ENCODE results near the gene SORL1-AS1.
A peak's percentile ranks its signal among the peaks of the same experiment; 100 is the strongest.

Gene SORL1-AS1

GRCh38 chr11:121429556-121429955 is 23.2 kb downstream of the SORL1-AS1 start:
- POLR2A ChIA-PET, result no interaction called here

GRCh38 chr11:121427400-121427744 is 25.4 kb downstream of the SORL1-AS1 start:
- POLR2A ChIA-PET, result no interaction called here

More at GRCh38 chr11:121429556-121429955, 23.2 kb downstream of the SORL1-AS1 start:
- H3K4me3 Mint-ChIP-seq, result no peak overlapping the region
- H3K9me3 Mint-ChIP-seq (ENCODE audit: low read depth), result peaks cover 3% of the 10 kb centered on the region
- H3K27ac Mint-ChIP-seq, result no peak overlapping the region
- no peaks in the 10 kb centered on the region for H3K27me3 Mint-ChIP-seq
- H3K36me3 Mint-ChIP-seq (ENCODE audit: low read depth), result no peaks in the 10 kb centered on the region
- intact Hi-C loops (cut with DNase I, micrococcal nuclease), result no loop called here
- ATAC-seq, result no peak
- peaks cover 27% of the 10 kb centered on the region for H3K4me1 Mint-ChIP-seq
- DNase-seq, result no peak
- CTCF ChIA-PET, result interaction anchor here (0.6 to 2.1 kb wide), 8 partner anchors 8 to 162 kb away, joined by 3 to 6 read pairs (median 4); no protein-coding TSS in a partner anchor

GRCh38 chr11:121426476-121427399 is 26.0 kb downstream of the SORL1-AS1 start:
- Mint-ChIP-seq H3K27me3 (no peaks in the 10 kb centered on the region), H3K4me1 (peaks cover 37% of the 10 kb centered on the region), H3K9me3 (ENCODE audit: low read depth) (peaks cover 3% of the 10 kb centered on the region), H3K27ac (no peak overlapping the region), H3K4me3 (peak overlapping the region; percentile 55), H3K36me3 (ENCODE audit: low read depth) (no peaks in the 10 kb centered on the region)
- intact Hi-C loops (cut with DNase I, micrococcal nuclease), result no loop called here
- POLR2A ChIA-PET, result no interaction called here
- ATAC-seq (peak; percentile 70), DNase-seq (peak; percentile 74)
- CTCF ChIA-PET, result interaction anchor here (0.7 to 2.0 kb wide), 6 partner anchors 9 to 136 kb away, joined by 3 to 7 read pairs (median 4); no protein-coding TSS in a partner anchor

More at GRCh38 chr11:121427400-121427744, 25.4 kb downstream of the SORL1-AS1 start:
- Mint-ChIP-seq H3K27me3 (no peaks in the 10 kb centered on the region), H3K27ac (no peak overlapping the region), H3K36me3 (ENCODE audit: low read depth) (no peaks in the 10 kb centered on the region), H3K4me1 (peaks cover 38% of the 10 kb centered on the region), H3K4me3 (no peak overlapping the region), H3K9me3 (ENCODE audit: low read depth) (peaks cover 3% of the 10 kb centered on the region)
- CTCF ChIA-PET, result interaction anchor here (0.7 to 2.0 kb wide), 6 partner anchors 10 to 135 kb away, joined by 4 to 7 read pairs (median 4); no protein-coding TSS in a partner anchor
- DNase-seq, result no peak
- ATAC-seq, result no peak
- intact Hi-C loops (cut with DNase I, micrococcal nuclease), result no loop called here

- no peak overlapping the region for H3K4me3 Mint-ChIP-seq
- intact Hi-C loops (cut with DNase I, micrococcal nuclease), result no loop called here
- H3K27me3 Mint-ChIP-seq, result no peaks in the 10 kb centered on the region
- peaks cover 3% of the 10 kb centered on the region for H3K9me3 Mint-ChIP-seq (ENCODE audit: low read depth)
- no peak overlapping the region for H3K27ac Mint-ChIP-seq
- ATAC-seq (no peak), DNase-seq (no peak)
- no peaks in the 10 kb centered on the region for H3K36me3 Mint-ChIP-seq (ENCODE audit: low read depth)
- POLR2A ChIA-PET, result no interaction called here
- peaks cover 38% of the 10 kb centered on the region for H3K4me1 Mint-ChIP-seq
- CTCF ChIA-PET, result interaction anchor here (0.6 to 2.0 kb wide), 4 partner anchors 18 to 91 kb away, joined by 3 to 6 read pairs (median 3); no protein-coding TSS in a partner anchor
Observed at GRCh38 chr11:121425828-121426227, 26.9 kb downstream of the SORL1-AS1 start.

DNA sequence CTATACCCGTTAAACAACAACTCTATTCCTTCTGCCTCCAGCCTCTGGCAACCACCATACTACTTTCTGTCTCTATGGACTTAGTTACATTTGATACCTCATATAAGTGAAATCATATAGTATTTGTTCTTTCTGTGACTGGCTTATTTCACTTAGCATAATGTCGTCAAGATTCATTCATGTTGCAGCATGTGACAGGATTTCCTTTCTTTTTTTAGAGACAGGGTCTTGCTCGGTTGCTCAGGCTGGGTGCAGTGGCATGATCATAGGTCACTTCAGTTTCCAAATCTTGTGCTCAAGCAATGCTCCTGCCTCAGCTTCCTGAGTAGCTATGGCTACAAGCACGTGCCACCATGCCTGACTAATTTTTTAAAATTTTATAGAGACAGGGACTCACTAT is 30.1 kb downstream of the SORL1-AS1 start:
- intact Hi-C loops (cut with DNase I, micrococcal nuclease), result no loop called here
- peaks cover 3% of the 10 kb centered on the region for H3K9me3 Mint-ChIP-seq (ENCODE audit: low read depth)
- DNase-seq (peak; percentile 27), ATAC-seq (peak; percentile 4)
- H3K27me3 Mint-ChIP-seq, result no peaks in the 10 kb centered on the region
- no peak overlapping the region for H3K27ac Mint-ChIP-seq
- peaks cover 65% of the 10 kb centered on the region for H3K4me1 Mint-ChIP-seq
- CTCF ChIA-PET, result no interaction called here
- POLR2A ChIA-PET, result no interaction called here
- no peaks in the 10 kb centered on the region for H3K36me3 Mint-ChIP-seq (ENCODE audit: low read depth)
- H3K4me3 Mint-ChIP-seq, result no peak overlapping the region

DNA sequence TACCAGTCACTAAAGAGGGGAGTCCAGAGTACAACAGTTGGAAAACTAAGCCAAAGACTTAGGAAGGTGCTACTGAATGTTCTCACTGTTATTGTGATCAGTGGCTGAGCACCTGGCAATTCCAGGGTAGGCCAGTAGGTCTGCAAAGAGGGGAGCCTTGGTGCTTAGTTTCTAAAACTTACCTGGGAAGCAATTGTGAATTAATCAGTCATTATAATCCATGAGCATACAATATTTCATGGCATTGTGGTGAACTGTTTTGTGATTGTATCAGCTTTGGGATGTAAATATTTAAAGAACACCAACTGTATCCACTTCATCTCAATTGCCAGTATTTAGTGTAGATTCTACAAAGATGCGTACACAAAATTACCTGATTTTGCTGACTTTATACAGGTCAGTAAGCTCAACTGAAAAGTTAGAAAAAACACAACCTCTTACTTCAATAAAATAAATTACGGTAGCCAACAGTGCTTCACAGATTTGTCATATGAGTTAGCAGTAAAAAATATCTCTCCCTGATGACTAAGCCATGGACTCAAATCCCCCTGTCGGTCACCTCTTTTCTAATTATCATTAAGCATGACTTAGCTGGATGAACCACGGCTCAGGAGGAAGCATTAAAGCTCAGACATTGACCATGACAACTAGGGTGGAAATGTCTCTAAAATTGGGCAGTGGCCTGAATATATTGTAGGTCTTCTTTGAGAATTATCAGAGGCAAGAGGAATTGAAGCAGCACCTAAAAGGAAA is 31.4 kb downstream of the SORL1-AS1 start:
- peaks cover 3% of the 10 kb centered on the region for H3K9me3 Mint-ChIP-seq (ENCODE audit: low read depth)

GRCh38 chr11:121420398-121420797 is 32.4 kb downstream of the SORL1-AS1 start:
- no peaks in the 10 kb centered on the region for H3K36me3 Mint-ChIP-seq (ENCODE audit: low read depth)
- peak; percentile 33 for DNase-seq
- ChIA-PET POLR2A (interaction anchor here (0.6 to 1.1 kb wide), 2 partner anchors 12 to 36 kb away, joined by 3 to 4 read pairs; no protein-coding TSS in a partner anchor), CTCF (interaction anchor here (0.5 to 1.3 kb wide), 4 partner anchors 12 to 1634 kb away, joined by 3 to 6 read pairs (median 3); no protein-coding TSS in a partner anchor)
- peak overlapping the region; percentile 37 for H3K27ac Mint-ChIP-seq
- intact Hi-C loops (cut with DNase I, micrococcal nuclease), result loop anchor here in 1 of 2 experiments (1.0 kb wide), 1 partner anchor 31 kb away; no protein-coding TSS in a partner anchor
- H3K4me3 Mint-ChIP-seq, result no peak overlapping the region
- peak; percentile 53 for ATAC-seq
- H3K27me3 Mint-ChIP-seq, result no peaks in the 10 kb centered on the region
- H3K4me1 Mint-ChIP-seq, result peaks cover 73% of the 10 kb centered on the region
- H3K9me3 Mint-ChIP-seq (ENCODE audit: low read depth), result peaks cover 3% of the 10 kb centered on the region

More for the DNA sequence above, 31.4 kb downstream of the SORL1-AS1 start:
- DNase-seq, result no peak
- intact Hi-C loops (cut with DNase I, micrococcal nuclease), result no loop called here
- Mint-ChIP-seq H3K27me3 (no peaks in the 10 kb centered on the region), H3K4me1 (peaks cover 73% of the 10 kb centered on the region), H3K4me3 (no peak overlapping the region), H3K27ac (no peak overlapping the region), H3K36me3 (ENCODE audit: low read depth) (no peaks in the 10 kb centered on the region)
- ChIA-PET CTCF (interaction anchor here (0.7 to 1.3 kb wide), 3 partner anchors 9 to 22 kb away, joined by 3 to 6 read pairs (median 3); no protein-coding TSS in a partner anchor), POLR2A (no interaction called here)
- ATAC-seq, result no peak

GRCh38 chr11:121419836-121420235 is 32.9 kb downstream of the SORL1-AS1 start:
- ATAC-seq, result no peak
- H3K4me1 Mint-ChIP-seq, result peaks cover 77% of the 10 kb centered on the region
- POLR2A ChIA-PET, result interaction anchor here (1.1 kb wide), 1 partner anchor 13 kb away, joined by 4 read pairs; no protein-coding TSS in a partner anchor

DNA sequence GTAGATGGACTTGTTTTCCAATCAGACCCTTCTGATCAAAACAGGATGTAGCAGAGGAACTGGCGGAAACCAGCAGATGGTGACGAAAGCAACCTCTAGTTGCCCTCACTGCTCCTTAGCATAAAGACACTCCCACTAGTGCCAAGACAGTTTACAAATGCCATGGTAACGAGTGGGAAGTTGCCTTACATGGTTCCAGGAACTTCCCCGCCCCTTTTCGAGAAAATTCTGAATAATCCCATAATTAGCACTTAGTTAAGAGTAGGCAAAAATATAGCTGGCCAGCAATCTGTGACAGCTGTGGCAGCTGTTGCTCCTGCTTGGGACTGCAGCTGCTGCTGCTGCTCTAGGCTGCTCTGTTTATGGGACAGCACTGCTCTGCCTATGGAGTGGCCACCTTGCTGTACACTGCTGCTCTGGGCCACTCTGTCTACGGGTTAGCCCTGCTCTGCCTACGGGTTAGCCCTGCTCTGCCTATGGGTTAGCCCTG is 34.1 kb downstream of the SORL1-AS1 start:
- ChIA-PET POLR2A (no interaction called here), CTCF (interaction anchor here (1.2 kb wide), 2 partner anchors 9 to 44 kb away, joined by 4 read pairs; no protein-coding TSS in a partner anchor)
- no peak overlapping the region for H3K4me3 Mint-ChIP-seq
- intact Hi-C loops (cut with DNase I, micrococcal nuclease), result loop anchor here in 1 of 2 experiments (5.0 kb wide), 1 partner anchor 91 kb away; no protein-coding TSS in a partner anchor
- no peaks in the 10 kb centered on the region for H3K27me3 Mint-ChIP-seq
- H3K36me3 Mint-ChIP-seq (ENCODE audit: low read depth), result no peaks in the 10 kb centered on the region
- no peaks in the 10 kb centered on the region for H3K9me3 Mint-ChIP-seq (ENCODE audit: low read depth)
- DNase-seq (peak; percentile 65), ATAC-seq (peak; percentile 72)
- peaks cover 72% of the 10 kb centered on the region for H3K4me1 Mint-ChIP-seq
- no peak overlapping the region for H3K27ac Mint-ChIP-seq

More at GRCh38 chr11:121419836-121420235, 32.9 kb downstream of the SORL1-AS1 start:
- Mint-ChIP-seq H3K27ac (peak overlapping the region; percentile 37), H3K4me3 (no peak overlapping the region), H3K9me3 (ENCODE audit: low read depth) (no peaks in the 10 kb centered on the region), H3K27me3 (no peaks in the 10 kb centered on the region), H3K36me3 (ENCODE audit: low read depth) (no peaks in the 10 kb centered on the region)
- DNase-seq, result no peak
- CTCF ChIA-PET, result interaction anchor here (0.5 to 1.3 kb wide), 4 partner anchors 12 to 1635 kb away, joined by 3 to 6 read pairs (median 4); no protein-coding TSS in a partner anchor
- intact Hi-C loops (cut with DNase I, micrococcal nuclease), result loop anchor here in 1 of 2 experiments (1.0 to 5.0 kb wide), 2 partner anchors 31 to 93 kb away; no protein-coding TSS in a partner anchor

DNA sequence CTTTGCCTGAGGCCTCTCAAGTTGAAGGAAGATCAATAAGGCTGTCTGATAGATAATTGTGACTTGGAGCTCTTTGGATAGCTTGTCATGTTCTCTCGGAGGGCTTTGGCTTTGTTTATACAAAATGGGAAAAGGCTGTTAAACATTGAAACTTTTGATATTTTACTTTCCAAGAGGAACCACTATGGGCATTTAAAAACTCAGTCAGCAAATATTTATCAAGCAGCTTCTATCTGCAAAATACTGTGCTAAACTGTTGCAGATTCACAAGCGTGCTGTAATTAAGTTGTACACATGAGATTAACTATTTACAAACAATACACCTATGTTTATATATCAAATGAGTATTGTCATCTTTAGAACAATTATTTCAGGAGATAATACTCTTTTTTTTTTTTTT is 35.2 kb downstream of the SORL1-AS1 start:
- no peak overlapping the region for H3K4me3 Mint-ChIP-seq

More for the DNA sequence above, 35.2 kb downstream of the SORL1-AS1 start:
- ATAC-seq, result no peak
- no peaks in the 10 kb centered on the region for H3K27me3 Mint-ChIP-seq
- no peak for DNase-seq
- H3K27ac Mint-ChIP-seq, result peak overlapping the region; percentile 80
- ChIA-PET POLR2A (interaction anchor here (1.3 kb wide), 1 partner anchor 47 kb away, joined by 4 read pairs; no protein-coding TSS in a partner anchor), CTCF (interaction anchor here (0.8 to 1.6 kb wide), 7 partner anchors 10 to 174 kb away, joined by 3 to 7 read pairs (median 4); partner anchors contain the start of gene SC5D)
- H3K4me1 Mint-ChIP-seq, result peaks cover 68% of the 10 kb centered on the region
- H3K36me3 Mint-ChIP-seq (ENCODE audit: low read depth), result no peaks in the 10 kb centered on the region
- intact Hi-C loops (cut with DNase I, micrococcal nuclease), result loop anchor here in 1 of 2 experiments (5.0 kb wide), 1 partner anchor 90 kb away; no protein-coding TSS in a partner anchor
- H3K9me3 Mint-ChIP-seq (ENCODE audit: low read depth), result no peaks in the 10 kb centered on the region
